Neural cell (in vitro differentiated cells): ENCODE data around the gene ERC2. TPM values are rescaled to one million over a fixed set of nuclear protein-coding genes. Genes with fewer than 3 reads are reported as not detected.

ENCODE experiments used
- H2AFZ ChIP-seq: fragments of 200-600, 300-800 bp; sonication (generic), shearing (Covaris generic); 2 replicates; pipeline ENCODE4 v1.6.0; 2014; ENCODE audit warnings: low read depth, mild to moderate bottlenecking, antibody characterized with exemption, low read length, moderate library complexity
- H3F3A ChIP-seq: fragments of 200-600 bp; shearing (Covaris generic); 2 replicates; pipeline ENCODE4 v1.6.1; 2016; ENCODE audit warnings: mild to moderate bottlenecking, moderate library complexity, mixed read lengths, antibody characterized with exemption, low read length; ENCODE audit not compliant: insufficient read depth, poor library complexity, severe bottlenecking
- H3K27ac ChIP-seq: fragments of 200-600, 300-800 bp; sonication (generic), shearing (Covaris generic); 2 replicates; pipeline ENCODE4 v1.5.1; 2014; ENCODE audit warnings: mild to moderate bottlenecking, low read length, moderate library complexity
- H3K27me3 ChIP-seq: fragments of 300-800, 200-600 bp; sonication (generic), shearing (Covaris generic); 2 replicates; pipeline ENCODE4 v1.6.0; 2014; ENCODE audit warnings: mild to moderate bottlenecking, low read depth, low read length, moderate library complexity; ENCODE audit not compliant: insufficient read depth
- H3K36me3 ChIP-seq: fragments of 300-800, 200-600 bp; sonication (generic), shearing (Covaris generic); 2 replicates; pipeline ENCODE4 v1.5.1; 2014; ENCODE audit warnings: mild to moderate bottlenecking, antibody characterized with exemption, low read length, moderate library complexity; ENCODE audit not compliant: insufficient read depth
- H3K4me2 ChIP-seq: fragments of 300-800, 200-600 bp; sonication (generic), shearing (Covaris generic); 2 replicates; pipeline ENCODE4 v1.6.0; 2014; ENCODE audit warnings: mild to moderate bottlenecking, low read length
- H3K4me3 ChIP-seq: fragments of 300-800, 200-600 bp; sonication (generic), shearing (Covaris generic); 2 replicates; pipeline ENCODE4 v1.5.1; 2014; ENCODE audit warnings: mild to moderate bottlenecking, low read length, moderate library complexity
- H3K79me2 ChIP-seq: fragments of 200-600 bp; shearing (Covaris generic); replicated peaks from 2 replicates; pipeline ENCODE4 v1.6.0; 2014; ENCODE audit warnings: mild to moderate bottlenecking, low read length, moderate library complexity; ENCODE audit not compliant: insufficient read depth
- H3K9ac ChIP-seq: fragments of 300-800, 200-600 bp; sonication (generic), shearing (Covaris generic); 2 replicates; pipeline ENCODE4 v1.6.1; 2016; ENCODE audit warnings: mild to moderate bottlenecking, low read length, mixed read lengths
- H3K9me2 ChIP-seq: fragments of 200-600 bp; shearing (Covaris generic); 2 replicates; pipeline ENCODE4 v1.6.1; 2016; ENCODE audit warnings: mild to moderate bottlenecking, low read length, mixed read lengths; ENCODE audit not compliant: insufficient read depth
- H3K9me3 ChIP-seq: fragments of 200-600, 300-800 bp; sonication (generic), shearing (Covaris generic); 2 replicates; pipeline ENCODE4 v1.6.1; 2016; ENCODE audit warnings: mild to moderate bottlenecking, mixed run types, low read length, moderate library complexity, mixed read lengths
- H4K20me1 ChIP-seq: fragments of 200-600 bp; shearing (Covaris generic); 2 replicates; pipeline ENCODE4 v1.6.1; 2016; ENCODE audit warnings: mild to moderate bottlenecking, mixed run types; ENCODE audit not compliant: insufficient read depth
- EP300 ChIP-seq: fragments of 450-650 bp; conservative IDR thresholded peaks from 2 replicates; pipeline ENCODE4 v1.6.1; 2014; ENCODE audit warnings: antibody characterized with exemption, mild to moderate bottlenecking, moderate library complexity; ENCODE audit not compliant: poor library complexity, severe bottlenecking
- EZH2 ChIP-seq: fragments of 200-600, 300-800 bp; shearing (Covaris generic), sonication (generic); IDR thresholded peaks from 2 replicates; pipeline ENCODE4 v1.6.1; 2014; ENCODE audit warnings: antibody characterized with exemption, low read length, borderline replicate concordance, mild to moderate bottlenecking; ENCODE audit not compliant: insufficient read depth, poor library complexity, severe bottlenecking
- MXI1 ChIP-seq: fragments of 450-650 bp; conservative IDR thresholded peaks from 2 replicates; pipeline ENCODE4 v1.6.1; 2014; ENCODE audit warnings: antibody characterized with exemption, mild to moderate bottlenecking; ENCODE audit not compliant: poor library complexity, severe bottlenecking
- POLR2AphosphoS5 ChIP-seq: IDR thresholded peaks from 2 replicates; pipeline ENCODE4 v1.6.1; 2012
- RAD21 ChIP-seq: fragments of 450-650 bp; conservative IDR thresholded peaks from 2 replicates; pipeline ENCODE4 v1.6.1; 2014; ENCODE audit warnings: antibody characterized with exemption, mild to moderate bottlenecking, moderate library complexity
- SMC3 ChIP-seq: fragments of 450-650 bp; conservative IDR thresholded peaks from 2 replicates; pipeline ENCODE4 v1.6.1; 2014; ENCODE audit warnings: antibody characterized with exemption, mild to moderate bottlenecking, moderate library complexity; ENCODE audit not compliant: poor library complexity
- TAF1 ChIP-seq: IDR thresholded peaks from 2 replicates; pipeline ENCODE4 v1.6.1; 2012; ENCODE audit warnings: low read depth
- polyA plus RNA-seq: library from polyadenylated mRNA; depleted of rRNA; stranded (reverse); fragments of >200 nt; gene quantifications from 2 replicates; pipeline ENCODE4 v1.2.3, GENCODE V29; 2014
- TF ChIP-seq, protein P1 (sequence below): fragments of 450-650 bp; IDR thresholded peaks from 2 replicates; pipeline ENCODE4 v1.5.1; 2014; ENCODE audit warnings: antibody characterized with exemption, mild to moderate bottlenecking, moderate library complexity; ENCODE audit not compliant: poor library complexity, severe bottlenecking
- TF ChIP-seq, protein P2 (sequence below): IDR thresholded peaks from 2 replicates; pipeline ENCODE4 v1.6.1; 2012; ENCODE audit warnings: borderline replicate concordance

ERC2 gene
- polyA plus RNA-seq, 1 donor from 2014 or later = 60.4 TPM

DNA sequence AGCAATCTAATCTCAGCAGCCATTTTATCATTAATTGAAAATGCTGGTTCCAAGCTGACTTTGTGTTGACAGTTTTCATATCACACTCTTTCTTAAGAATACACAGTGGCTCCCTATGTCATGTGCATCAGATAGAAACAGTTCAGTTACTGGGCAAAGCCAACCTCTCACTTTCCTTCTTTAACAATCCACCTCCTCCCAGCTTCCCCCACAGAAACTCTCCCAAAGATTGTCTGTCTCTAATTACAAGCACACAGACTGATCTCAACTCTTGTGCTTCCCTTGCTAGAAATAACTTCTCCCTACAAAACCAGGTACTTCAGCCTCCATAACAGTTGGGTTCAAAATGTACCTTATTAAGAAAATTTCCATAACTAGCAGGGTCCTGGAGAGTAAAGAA lies 752.2 kb downstream of the ERC2 start (continued):
- TF ChIP-seq POLR2AphosphoS5 (no peak), SMC3 (no peak), EZH2 (no peak)

DNA sequence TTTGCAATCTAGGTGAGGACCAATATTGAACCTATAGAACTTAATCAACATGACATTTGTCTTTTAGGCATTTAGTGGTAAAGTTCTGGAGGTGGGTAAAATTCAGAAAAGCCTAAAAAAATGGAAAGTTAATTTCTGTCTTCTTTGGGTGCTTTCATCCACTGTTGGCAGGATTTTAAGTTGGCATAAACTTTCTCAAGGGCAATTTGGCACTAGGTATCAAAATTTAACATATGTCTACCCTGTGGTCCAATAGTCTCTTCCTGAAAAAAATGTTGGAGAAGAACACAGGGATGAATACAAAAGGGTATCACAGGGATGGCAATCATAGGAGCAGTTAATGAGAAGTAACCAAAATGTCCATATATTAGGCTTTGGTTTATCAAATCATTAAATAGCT lies 754.2 kb downstream of the ERC2 start:
- Histone ChIP-seq H3K9me3 (no peaks in the 10 kb centered on the region), H2AFZ (no peak overlapping the region), H3K36me3 (no peaks in the 10 kb centered on the region), H3K4me3 (no peak overlapping the region), H4K20me1 (no peaks in the 10 kb centered on the region), H3K4me2 (no peak overlapping the region), H3K79me2 (no peaks in the 10 kb centered on the region), H3K9ac (no peak overlapping the region), H3K27me3 (no peaks in the 10 kb centered on the region), H3F3A (no peaks in the 10 kb centered on the region), H3K9me2 (no peaks in the 10 kb centered on the region), H3K27ac (no peak overlapping the region)
- TF ChIP-seq SMC3 = no peak
- no peak for TF ChIP-seq POLR2AphosphoS5
- no peak for TF ChIP-seq EP300
- TF ChIP-seq, protein P1, sequence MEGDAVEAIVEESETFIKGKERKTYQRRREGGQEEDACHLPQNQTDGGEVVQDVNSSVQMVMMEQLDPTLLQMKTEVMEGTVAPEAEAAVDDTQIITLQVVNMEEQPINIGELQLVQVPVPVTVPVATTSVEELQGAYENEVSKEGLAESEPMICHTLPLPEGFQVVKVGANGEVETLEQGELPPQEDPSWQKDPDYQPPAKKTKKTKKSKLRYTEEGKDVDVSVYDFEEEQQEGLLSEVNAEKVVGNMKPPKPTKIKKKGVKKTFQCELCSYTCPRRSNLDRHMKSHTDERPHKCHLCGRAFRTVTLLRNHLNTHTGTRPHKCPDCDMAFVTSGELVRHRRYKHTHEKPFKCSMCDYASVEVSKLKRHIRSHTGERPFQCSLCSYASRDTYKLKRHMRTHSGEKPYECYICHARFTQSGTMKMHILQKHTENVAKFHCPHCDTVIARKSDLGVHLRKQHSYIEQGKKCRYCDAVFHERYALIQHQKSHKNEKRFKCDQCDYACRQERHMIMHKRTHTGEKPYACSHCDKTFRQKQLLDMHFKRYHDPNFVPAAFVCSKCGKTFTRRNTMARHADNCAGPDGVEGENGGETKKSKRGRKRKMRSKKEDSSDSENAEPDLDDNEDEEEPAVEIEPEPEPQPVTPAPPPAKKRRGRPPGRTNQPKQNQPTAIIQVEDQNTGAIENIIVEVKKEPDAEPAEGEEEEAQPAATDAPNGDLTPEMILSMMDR = no peak
- TF ChIP-seq, protein P2, sequence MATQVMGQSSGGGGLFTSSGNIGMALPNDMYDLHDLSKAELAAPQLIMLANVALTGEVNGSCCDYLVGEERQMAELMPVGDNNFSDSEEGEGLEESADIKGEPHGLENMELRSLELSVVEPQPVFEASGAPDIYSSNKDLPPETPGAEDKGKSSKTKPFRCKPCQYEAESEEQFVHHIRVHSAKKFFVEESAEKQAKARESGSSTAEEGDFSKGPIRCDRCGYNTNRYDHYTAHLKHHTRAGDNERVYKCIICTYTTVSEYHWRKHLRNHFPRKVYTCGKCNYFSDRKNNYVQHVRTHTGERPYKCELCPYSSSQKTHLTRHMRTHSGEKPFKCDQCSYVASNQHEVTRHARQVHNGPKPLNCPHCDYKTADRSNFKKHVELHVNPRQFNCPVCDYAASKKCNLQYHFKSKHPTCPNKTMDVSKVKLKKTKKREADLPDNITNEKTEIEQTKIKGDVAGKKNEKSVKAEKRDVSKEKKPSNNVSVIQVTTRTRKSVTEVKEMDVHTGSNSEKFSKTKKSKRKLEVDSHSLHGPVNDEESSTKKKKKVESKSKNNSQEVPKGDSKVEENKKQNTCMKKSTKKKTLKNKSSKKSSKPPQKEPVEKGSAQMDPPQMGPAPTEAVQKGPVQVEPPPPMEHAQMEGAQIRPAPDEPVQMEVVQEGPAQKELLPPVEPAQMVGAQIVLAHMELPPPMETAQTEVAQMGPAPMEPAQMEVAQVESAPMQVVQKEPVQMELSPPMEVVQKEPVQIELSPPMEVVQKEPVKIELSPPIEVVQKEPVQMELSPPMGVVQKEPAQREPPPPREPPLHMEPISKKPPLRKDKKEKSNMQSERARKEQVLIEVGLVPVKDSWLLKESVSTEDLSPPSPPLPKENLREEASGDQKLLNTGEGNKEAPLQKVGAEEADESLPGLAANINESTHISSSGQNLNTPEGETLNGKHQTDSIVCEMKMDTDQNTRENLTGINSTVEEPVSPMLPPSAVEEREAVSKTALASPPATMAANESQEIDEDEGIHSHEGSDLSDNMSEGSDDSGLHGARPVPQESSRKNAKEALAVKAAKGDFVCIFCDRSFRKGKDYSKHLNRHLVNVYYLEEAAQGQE = no peak
- no peak for TF ChIP-seq TAF1
- no peak for TF ChIP-seq MXI1
- TF ChIP-seq EZH2 = no peak
- no peak for TF ChIP-seq RAD21

DNA sequence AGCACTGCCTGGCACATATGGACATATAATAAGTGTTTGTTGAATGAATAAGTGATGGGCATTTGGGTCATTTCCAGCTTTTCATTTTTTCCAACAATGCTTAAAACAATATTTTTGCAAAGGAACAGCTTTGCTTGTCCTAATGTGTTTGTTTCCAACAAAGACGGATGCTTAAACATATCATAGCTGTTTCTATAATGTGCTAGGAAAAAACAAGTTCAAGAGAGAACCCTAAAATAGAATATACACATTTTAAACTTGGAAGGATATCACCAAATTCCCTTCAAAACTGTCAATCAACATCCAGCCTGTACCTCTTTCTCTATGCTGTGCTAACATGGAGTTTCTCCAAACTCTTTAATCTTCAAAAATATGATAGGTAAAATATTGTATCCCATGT lies 756.6 kb downstream of the ERC2 start:
- TF ChIP-seq TAF1 (no peak), RAD21 (no peak), MXI1 (no peak), SMC3 (no peak), POLR2AphosphoS5 (no peak)
- TF ChIP-seq, protein P1 = no peak
- H3F3A ChIP-seq = no peaks in the 10 kb centered on the region
- no peak overlapping the region for H3K27ac ChIP-seq
- no peaks in the 10 kb centered on the region for H4K20me1 ChIP-seq
- H2AFZ ChIP-seq = no peak overlapping the region
- H3K27me3 ChIP-seq = no peaks in the 10 kb centered on the region
- no peaks in the 10 kb centered on the region for H3K9me2 ChIP-seq
- H3K4me2 ChIP-seq = no peak overlapping the region
- no peaks in the 10 kb centered on the region for H3K79me2 ChIP-seq
- no peaks in the 10 kb centered on the region for H3K36me3 ChIP-seq
- H3K9me3 ChIP-seq = no peaks in the 10 kb centered on the region
- H3K9ac ChIP-seq = no peak overlapping the region
- H3K4me3 ChIP-seq = no peak overlapping the region
